Stimulated activated naive CD8-positive, alpha-beta T cell treated with anti-CD3 and anti-CD28 coated beads, Interleukin-15, Interleukin-2, amounts not matched to agents 100 ng/mL and 50 ng/mL, for 24 hours (primary cell): ENCODE results near the gene ACYP2.
"Not testable (repeated sequence)": the region's sequence is repeated elsewhere in the genome, so short reads cannot be mapped to it uniquely, and the experiment has no call there.

Experiments used
- H3K27ac Mint-ChIP-seq: one replicate; pipeline ENCODE4 v1.8.0; 2021; ENCODE audit warnings: mild to moderate bottlenecking, mixed read lengths
- H3K27me3 Mint-ChIP-seq: one replicate; pipeline ENCODE4 v1.8.0; 2021; ENCODE audit warnings: mixed read lengths
- H3K36me3 Mint-ChIP-seq: one replicate; pipeline ENCODE4 v1.8.0; 2021; ENCODE audit warnings: low read depth, mixed read lengths
- H3K4me1 Mint-ChIP-seq: one replicate; pipeline ENCODE4 v1.8.0; 2021; ENCODE audit warnings: low read depth, mixed read lengths
- H3K4me3 Mint-ChIP-seq: one replicate; pipeline ENCODE4 v1.8.0; 2021; ENCODE audit warnings: mild to moderate bottlenecking, mixed read lengths
- H3K9me3 Mint-ChIP-seq: one replicate; pipeline ENCODE4 v1.8.0; 2021; ENCODE audit warnings: mixed read lengths

Gene ACYP2

DNA sequence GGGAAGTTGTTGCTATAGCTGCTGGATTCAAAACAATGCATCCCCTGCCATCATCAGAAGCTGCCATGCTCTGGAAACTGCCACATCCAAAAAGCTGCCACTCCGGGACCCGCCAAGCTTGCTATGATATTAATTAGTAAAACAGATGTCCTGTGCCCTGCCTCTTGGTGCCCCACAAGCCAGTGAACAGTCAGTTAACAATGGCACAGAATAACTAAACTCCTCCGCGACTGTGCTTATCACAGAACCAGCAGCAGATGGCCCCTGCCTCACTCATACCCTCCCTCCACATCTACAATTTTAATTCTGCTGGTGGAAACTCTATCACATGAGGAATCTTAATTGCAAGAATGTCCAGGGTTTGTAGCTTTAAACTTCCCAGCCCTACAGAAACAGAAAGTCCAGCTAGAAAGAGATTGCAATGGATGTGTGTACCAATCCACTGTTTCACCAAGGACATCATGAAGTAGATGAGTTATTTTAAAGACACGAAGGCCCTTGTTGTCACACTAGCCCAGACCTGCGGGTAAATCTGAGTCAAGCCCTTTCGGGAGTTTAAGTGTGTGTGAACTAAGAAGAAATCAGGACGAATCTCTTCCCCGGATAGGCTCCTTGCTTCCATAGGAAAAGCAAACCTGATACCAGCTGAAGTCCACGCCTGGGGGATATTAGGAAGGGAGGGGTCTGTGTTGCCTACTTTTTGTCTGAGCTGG, 7.4 kb upstream of the ACYP2 start:
- Mint-ChIP-seq H3K36me3 (no peaks in the 10 kb centered on the region), H3K9me3 (no peaks in the 10 kb centered on the region), H3K27ac (no peak overlapping the region), H3K4me1 (peaks cover 11% of the 10 kb centered on the region), H3K4me3 (no peak overlapping the region), H3K27me3 (no peaks in the 10 kb centered on the region)

- Mint-ChIP-seq H3K27ac (no peak overlapping the region), H3K9me3 (no peaks in the 10 kb centered on the region), H3K36me3 (no peaks in the 10 kb centered on the region), H3K4me3 (no peak overlapping the region), H3K27me3 (no peaks in the 10 kb centered on the region), H3K4me1 (peaks cover 8% of the 10 kb centered on the region)
Measured at GRCh38 chr2:54109848-54110247, 5.6 kb upstream of the ACYP2 start.

DNA sequence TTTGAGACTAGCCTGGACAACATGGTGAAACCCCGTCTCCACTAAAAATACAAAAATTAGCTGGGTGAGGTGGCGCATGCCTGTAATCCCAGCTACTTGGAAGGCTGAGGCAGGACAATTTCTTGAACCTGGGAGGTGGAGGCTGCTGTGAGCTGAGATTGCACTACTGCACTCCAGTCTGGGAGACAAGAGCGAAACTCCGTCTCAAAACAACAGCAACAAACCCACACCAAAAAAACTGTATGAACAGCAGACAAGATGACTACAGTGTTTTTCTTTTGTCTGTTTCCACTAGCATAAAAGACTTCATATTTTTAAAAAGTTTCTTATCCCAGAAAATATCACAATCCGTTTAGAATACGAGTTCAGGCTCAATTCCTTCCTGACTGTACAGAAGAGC, 936 bp upstream of the ACYP2 start:
- Mint-ChIP-seq H3K27ac (peak overlapping the region; percentile 99), H3K36me3 (peaks cover 13% of the 10 kb centered on the region), H3K4me1 (peaks cover 25% of the 10 kb centered on the region), H3K4me3 (peak overlapping the region; percentile 95)
- not testable (repeated sequence) for H3K27me3 Mint-ChIP-seq, H3K9me3 Mint-ChIP-seq

DNA sequence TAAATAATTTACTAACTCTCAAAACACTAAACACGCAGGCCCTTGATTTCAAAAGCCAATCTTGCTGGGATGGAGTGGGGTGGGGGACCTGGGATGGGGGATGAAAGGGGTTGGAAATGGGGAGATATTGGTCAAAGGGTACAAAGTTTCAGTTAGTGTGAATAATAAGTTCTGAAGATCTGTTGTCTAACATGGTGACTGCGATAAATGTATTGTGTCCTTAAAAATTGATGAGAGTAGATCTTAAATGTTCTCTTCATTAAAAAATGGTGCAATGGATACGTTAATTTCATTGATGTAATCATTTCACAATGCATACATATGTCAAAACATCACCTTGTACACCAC, 505 bp upstream of the ACYP2 start:
- Mint-ChIP-seq H3K4me3 (peak overlapping the region; percentile 95), H3K4me1 (peaks cover 25% of the 10 kb centered on the region), H3K27me3 (no peaks in the 10 kb centered on the region), H3K36me3 (peaks cover 16% of the 10 kb centered on the region), H3K27ac (peak overlapping the region; percentile 99), H3K9me3 (peaks cover 7% of the 10 kb centered on the region)

DNA sequence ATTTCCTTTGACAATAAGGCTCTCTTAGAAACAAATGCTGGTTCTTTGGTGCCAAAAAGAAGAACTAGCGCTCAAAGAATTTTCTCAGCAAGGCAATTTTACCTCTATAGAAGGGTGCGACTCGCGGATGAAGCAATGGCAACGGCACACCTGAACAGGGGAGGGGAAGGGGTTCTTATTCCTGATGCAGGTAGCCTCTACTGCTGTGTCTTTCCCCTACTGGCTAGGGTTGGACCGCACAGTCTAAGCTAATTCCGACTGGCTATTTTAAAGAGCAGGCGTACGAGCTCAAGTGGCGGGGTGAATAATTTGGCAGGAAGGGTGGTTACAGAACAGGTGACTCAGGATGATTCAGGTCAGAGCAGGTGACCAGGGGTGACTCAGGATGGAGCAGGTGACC, 1.2 kb downstream of the ACYP2 start:
- peak overlapping the region; percentile 62 for H3K4me3 Mint-ChIP-seq
- H3K36me3 Mint-ChIP-seq, result peaks cover 18% of the 10 kb centered on the region
- peaks cover 25% of the 10 kb centered on the region for H3K4me1 Mint-ChIP-seq
- H3K27me3 Mint-ChIP-seq, H3K9me3 Mint-ChIP-seq: not testable (repeated sequence)
- H3K27ac Mint-ChIP-seq, result peak overlapping the region; percentile 40

DNA sequence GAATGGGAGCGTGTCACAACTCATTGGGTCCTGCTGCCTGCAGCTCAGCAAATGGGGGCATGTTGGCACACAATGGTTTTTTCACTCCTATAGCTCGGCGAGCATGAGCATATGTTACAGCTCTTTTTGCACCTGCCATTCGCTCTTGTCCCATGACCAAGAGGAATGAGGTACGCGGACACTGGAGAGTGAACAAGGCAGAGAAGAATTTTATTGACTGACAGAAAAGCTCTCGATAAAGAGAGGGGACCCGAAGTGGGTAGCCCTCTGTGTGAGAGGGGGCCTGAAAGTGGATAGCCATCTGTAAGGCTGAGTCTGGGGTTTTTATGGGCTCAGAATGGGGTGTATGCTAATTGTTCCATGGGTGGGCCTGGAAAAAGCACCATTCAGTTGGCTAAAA, 5.5 kb downstream of the ACYP2 start:
- Mint-ChIP-seq H3K27me3 (no peaks in the 10 kb centered on the region), H3K4me3 (no peak overlapping the region), H3K36me3 (peaks cover 18% of the 10 kb centered on the region), H3K4me1 (peaks cover 9% of the 10 kb centered on the region), H3K27ac (no peak overlapping the region), H3K9me3 (peaks cover 7% of the 10 kb centered on the region)

- Mint-ChIP-seq H3K36me3 (peaks cover 13% of the 10 kb centered on the region), H3K4me3 (no peak overlapping the region), H3K27me3 (no peaks in the 10 kb centered on the region), H3K9me3 (no peaks in the 10 kb centered on the region), H3K4me1 (no peaks in the 10 kb centered on the region), H3K27ac (no peak overlapping the region)
Measured at GRCh38 chr2:54122171-54122935, 6.9 kb downstream of the ACYP2 start.

DNA sequence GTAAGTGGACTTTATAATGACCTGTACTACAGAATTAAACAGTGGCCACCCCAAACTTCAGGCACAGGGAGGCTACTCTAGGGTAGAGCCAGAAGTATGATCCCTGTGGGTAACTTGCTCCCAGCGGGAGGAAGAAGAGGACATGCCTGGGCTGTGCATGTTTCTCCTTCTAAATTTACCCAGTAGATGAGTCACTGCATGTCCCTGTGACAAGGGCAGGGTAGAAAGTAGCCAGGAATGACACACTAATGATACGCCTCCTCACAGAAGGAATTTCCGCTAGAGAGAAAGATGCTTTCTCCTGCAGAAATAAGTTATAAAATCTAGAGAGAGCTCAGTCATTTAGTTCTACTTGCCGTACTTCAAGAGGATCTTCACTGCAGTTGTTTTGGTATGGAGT, 7.5 kb downstream of the ACYP2 start:
- Mint-ChIP-seq H3K27ac (no peak overlapping the region), H3K36me3 (peaks cover 11% of the 10 kb centered on the region), H3K27me3 (no peaks in the 10 kb centered on the region), H3K4me1 (no peaks in the 10 kb centered on the region), H3K9me3 (no peaks in the 10 kb centered on the region), H3K4me3 (no peak overlapping the region)

DNA sequence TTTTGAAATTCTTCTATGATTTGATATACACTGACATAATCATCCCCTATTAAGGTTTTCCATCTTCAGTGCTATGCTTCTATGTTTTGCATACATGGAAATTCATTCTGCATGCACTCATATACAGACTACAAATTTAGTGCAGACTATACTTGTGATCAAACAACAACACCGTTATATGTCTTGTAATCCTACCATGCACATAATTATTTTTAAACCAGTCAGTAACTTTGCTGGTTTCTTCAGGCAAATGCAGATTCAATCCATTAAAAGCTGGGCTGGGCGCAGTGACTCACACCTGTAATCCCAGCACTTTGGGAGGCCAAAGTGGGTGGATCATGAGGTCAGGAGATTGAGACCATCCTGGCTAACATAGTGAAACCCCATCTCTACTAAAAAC, 11.8 kb downstream of the ACYP2 start:
- H3K4me3 Mint-ChIP-seq, H3K36me3 Mint-ChIP-seq, H3K9me3 Mint-ChIP-seq, H3K27ac Mint-ChIP-seq, H3K27me3 Mint-ChIP-seq, H3K4me1 Mint-ChIP-seq: not testable (repeated sequence)

GRCh38 chr2:54133056-54133455, 17.6 kb downstream of the ACYP2 start:
- Mint-ChIP-seq H3K27me3 (no peaks in the 10 kb centered on the region), H3K27ac (no peak overlapping the region), H3K4me3 (no peak overlapping the region), H3K9me3 (no peaks in the 10 kb centered on the region), H3K4me1 (no peaks in the 10 kb centered on the region), H3K36me3 (peaks cover 6% of the 10 kb centered on the region)

DNA sequence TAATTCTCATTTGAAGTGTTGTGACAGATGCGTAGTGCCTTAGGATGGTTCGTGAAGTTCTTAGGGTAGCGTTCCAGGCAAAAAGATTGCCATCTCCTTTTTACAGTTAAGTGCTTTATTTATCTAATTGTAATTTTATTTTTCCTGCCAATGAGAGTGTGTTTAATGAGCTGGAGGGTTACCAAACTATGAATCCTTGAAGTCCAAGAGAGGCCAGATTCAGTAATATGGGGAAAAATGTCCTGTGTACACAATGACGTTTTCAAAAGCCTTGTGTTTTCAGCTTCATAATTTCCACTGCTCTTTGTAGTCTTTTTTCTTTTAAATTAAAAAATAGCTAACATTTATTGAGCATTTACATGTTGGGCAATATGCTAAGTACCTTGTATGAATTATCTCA, 23.8 kb downstream of the ACYP2 start:
- H3K36me3 Mint-ChIP-seq, result peaks cover 19% of the 10 kb centered on the region
- H3K9me3 Mint-ChIP-seq, result no peaks in the 10 kb centered on the region
- no peak overlapping the region for H3K27ac Mint-ChIP-seq
- H3K4me3 Mint-ChIP-seq, result no peak overlapping the region
- no peaks in the 10 kb centered on the region for H3K4me1 Mint-ChIP-seq
- H3K27me3 Mint-ChIP-seq, result no peaks in the 10 kb centered on the region

DNA sequence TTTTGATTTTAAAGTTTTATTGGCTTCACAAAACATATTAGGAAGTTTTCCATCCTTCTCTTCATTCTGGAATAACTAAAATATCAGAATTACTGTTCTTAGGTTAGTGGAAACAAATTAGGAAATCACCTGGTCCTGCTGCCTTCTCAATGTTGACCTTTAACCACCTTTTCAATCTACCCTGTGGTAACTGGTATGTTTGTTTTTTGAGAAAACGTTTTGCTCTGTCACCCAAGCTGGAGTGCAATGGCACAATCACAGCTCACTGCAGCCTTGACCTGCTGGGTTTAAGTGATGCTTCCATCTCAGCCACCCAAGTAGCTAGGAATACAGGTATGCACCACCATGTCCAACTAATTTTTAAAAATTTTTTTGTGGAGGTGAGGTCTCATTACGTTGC, 28.4 kb downstream of the ACYP2 start:
- H3K27ac Mint-ChIP-seq, result no peak overlapping the region
- peaks cover 15% of the 10 kb centered on the region for H3K36me3 Mint-ChIP-seq
- H3K9me3 Mint-ChIP-seq, result no peaks in the 10 kb centered on the region
- no peaks in the 10 kb centered on the region for H3K4me1 Mint-ChIP-seq
- H3K4me3 Mint-ChIP-seq, result no peak overlapping the region
- H3K27me3 Mint-ChIP-seq, result no peaks in the 10 kb centered on the region

DNA sequence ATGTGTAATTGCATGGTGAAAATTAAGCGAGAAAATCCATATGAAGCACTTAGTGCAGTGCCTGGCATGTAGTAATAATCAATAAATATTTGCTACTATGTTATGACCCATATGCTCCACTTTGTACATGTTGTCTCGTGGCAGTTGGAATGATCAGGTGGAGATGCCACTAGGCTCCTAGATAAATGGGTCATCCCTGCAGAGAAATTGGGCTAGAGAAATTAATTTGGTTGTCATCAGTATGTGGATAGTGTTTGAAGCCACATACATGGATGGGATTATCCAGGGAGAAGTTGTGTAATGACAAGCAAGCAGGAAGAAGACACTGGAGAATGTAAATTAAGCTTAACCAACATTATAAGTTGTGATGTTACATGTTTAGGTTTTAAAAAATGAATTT, 33.0 kb downstream of the ACYP2 start:
- Mint-ChIP-seq H3K9me3 (no peaks in the 10 kb centered on the region), H3K27ac (no peak overlapping the region)

GRCh38 chr2:54149638-54150441, 34.4 kb downstream of the ACYP2 start:
- H3K36me3 Mint-ChIP-seq, result peaks cover 19% of the 10 kb centered on the region

More for the DNA sequence above, 33.0 kb downstream of the ACYP2 start:
- no peak overlapping the region for H3K4me3 Mint-ChIP-seq
- no peaks in the 10 kb centered on the region for H3K27me3 Mint-ChIP-seq
- H3K36me3 Mint-ChIP-seq, result peaks cover 15% of the 10 kb centered on the region
- no peaks in the 10 kb centered on the region for H3K4me1 Mint-ChIP-seq

DNA sequence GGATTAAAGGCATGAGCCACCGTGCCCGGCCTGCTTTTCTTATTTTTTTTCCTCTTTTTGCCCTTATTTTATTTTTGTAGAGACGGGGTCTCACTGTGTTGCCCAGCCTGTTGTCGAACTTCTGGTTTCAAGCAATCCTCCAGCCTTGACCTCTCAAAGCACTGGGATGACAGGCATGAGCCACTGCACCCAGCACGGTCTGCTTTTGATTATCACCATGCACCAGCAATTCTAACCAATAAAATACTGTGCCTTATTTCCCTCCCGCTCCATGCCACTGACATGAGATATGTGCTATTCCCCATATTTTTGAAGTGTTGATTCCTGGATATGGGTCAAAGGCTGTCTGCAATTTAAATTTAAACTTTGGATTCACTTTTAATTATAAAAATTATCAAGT, 42.9 kb downstream of the ACYP2 start:
- H3K4me1 Mint-ChIP-seq, result no peaks in the 10 kb centered on the region

More at GRCh38 chr2:54149638-54150441, 34.4 kb downstream of the ACYP2 start:
- H3K9me3 Mint-ChIP-seq, result no peaks in the 10 kb centered on the region
- H3K27me3 Mint-ChIP-seq, result no peaks in the 10 kb centered on the region
- no peak overlapping the region for H3K4me3 Mint-ChIP-seq
- no peak overlapping the region for H3K27ac Mint-ChIP-seq
- H3K4me1 Mint-ChIP-seq, result no peaks in the 10 kb centered on the region

More for the DNA sequence above, 42.9 kb downstream of the ACYP2 start:
- Mint-ChIP-seq H3K27ac (no peak overlapping the region), H3K36me3 (peaks cover 17% of the 10 kb centered on the region), H3K27me3 (no peaks in the 10 kb centered on the region), H3K9me3 (no peaks in the 10 kb centered on the region), H3K4me3 (no peak overlapping the region)
